GM12878 (cell line): ENCODE data around the gene ENAH. TPM values are rescaled to one million over a fixed set of nuclear protein-coding genes. Genes with fewer than 3 reads are reported as not detected.

ENCODE experiments used
- ATAC-seq: fragments of 200-7000 bp; cut with Tn5 transposase; 3 replicates; pipeline ENCODE4 v1.9.1; 2020; ENCODE audit warnings: mild to moderate bottlenecking, moderate library complexity
- BruUV-seq: library from RNA; stranded (reverse); fragments of 400-500 nt; replicated peaks from 2 replicates; lab custom pipeline; 2021; lab: Mats Ljungman, UMichigan
- CTCF ChIA-PET: fragments of 300-600 bp; sonication (Branson Sonifier 250); formaldehyde crosslinking; extraction: SDS; loops from one replicate; lab custom pipeline; 2021; ENCODE audit warnings: inconsistent platforms; lab: Yijun Ruan, JAX
- POLR2A ChIA-PET: fragments of 350-600 bp; formaldehyde crosslinking; extraction: SDS; loops from one replicate; lab custom pipeline; 2021; ENCODE audit warnings: inconsistent platforms; lab: Charles Lee
- RAD21 ChIA-PET: fragments of 300-600 bp; sonication (Branson Sonifier 250); formaldehyde crosslinking; loops from one replicate; lab custom pipeline; 2023; ENCODE audit warnings: antibody characterized with exemption; ENCODE audit not compliant: unreplicated experiment; lab: Charles Lee
- SMC1A ChIA-PET: fragments of 300-600 bp; sonication (Branson Sonifier 250); formaldehyde crosslinking; loops from one replicate; lab custom pipeline; 2023; ENCODE audit not compliant: unreplicated experiment, uncharacterized antibody; lab: Charles Lee
- DNase-seq: peaks from one replicate; pipeline ENCODE4 v3.0.0-alpha.2; 2011; ENCODE audit warnings: low read depth, low spot score
- FAIRE-seq: peaks from 3 replicates; lab custom pipeline; 2011; peaks lifted over from hg19 to GRCh38; lab: Jason Lieb, UNC
- H2AFZ ChIP-seq: 2 replicates; pipeline ENCODE4 v1.6.0; 2011; ENCODE audit warnings: low read depth, low read length, control low read depth; ENCODE audit not compliant: control insufficient read depth
- H3K27ac ChIP-seq: 2 replicates; pipeline ENCODE4 v1.5.1; 2011; ENCODE audit warnings: control low read depth; ENCODE audit not compliant: control insufficient read depth, insufficient read depth
- H3K27me3 ChIP-seq, 2 experiments: replicated peaks in 1 of 2; 2 replicates each; pipeline versions ENCODE4 v1.6.0 to v1.6.1; 2011; ENCODE audit warnings: low read length in 1 of 2; ENCODE audit not compliant: control insufficient read depth in 2 of 2, insufficient read depth in 2 of 2
- H3K36me3 ChIP-seq, 2 experiments: 2 replicates each; pipeline ENCODE4 v1.5.1; 2011; ENCODE audit warnings: low read length in 1 of 2; ENCODE audit not compliant: control insufficient read depth in 2 of 2, insufficient read depth in 2 of 2
- H3K4me1 ChIP-seq: 2 replicates; pipeline ENCODE4 v1.6.1; 2011; ENCODE audit warnings: mild to moderate bottlenecking, low read length, moderate library complexity, mixed read lengths; ENCODE audit not compliant: control insufficient read depth, insufficient read depth
- H3K4me2 ChIP-seq: 2 replicates; pipeline ENCODE4 v1.6.0; 2011; ENCODE audit warnings: control low read depth; ENCODE audit not compliant: control insufficient read depth, insufficient read depth
- H3K4me3 ChIP-seq: fragments of 200-600 bp; sonication (generic); 2 replicates; pipeline ENCODE4 v1.5.1; 2016
- H3K79me2 ChIP-seq: 2 replicates; pipeline ENCODE4 v1.6.0; 2011; ENCODE audit warnings: low read length; ENCODE audit not compliant: control insufficient read depth, insufficient read depth
- H3K9ac ChIP-seq: 2 replicates; pipeline ENCODE4 v1.8.0; 2011; ENCODE audit warnings: low read length, control low read depth, mixed read lengths; ENCODE audit not compliant: control insufficient read depth, insufficient read depth
- H3K9me3 ChIP-seq: replicated peaks from 3 replicates; pipeline ENCODE4 v1.5.1; 2011; ENCODE audit warnings: mild to moderate bottlenecking, low read length; ENCODE audit not compliant: control insufficient read depth, insufficient read depth
- H4K20me1 ChIP-seq: 2 replicates; pipeline ENCODE4 v1.6.0; 2011; ENCODE audit not compliant: control insufficient read depth, insufficient read depth
- HDGF ChIP-seq: fragments of 450-650 bp; IDR thresholded peaks from 2 replicates; pipeline ENCODE4 v1.6.1; 2016; ENCODE audit warnings: antibody characterized with exemption
- IRF5 ChIP-seq: fragments of 450-650 bp; IDR thresholded peaks from 2 replicates; pipeline ENCODE4 v1.6.1; 2017; ENCODE audit warnings: borderline replicate concordance
- NFYA ChIP-seq: IDR thresholded peaks from 2 replicates; pipeline ENCODE4 v1.6.1; 2011; ENCODE audit warnings: low read depth, mild to moderate bottlenecking, low read length, improper control_type of control experiment, borderline replicate concordance
- SIN3A ChIP-seq: IDR thresholded peaks from 2 replicates; pipeline ENCODE4 v1.6.1; 2012; ENCODE audit warnings: low read depth, low read length, improper control_type of control experiment
- STAT3 ChIP-seq: IDR thresholded peaks from 2 replicates; pipeline ENCODE4 v1.6.1; 2011; ENCODE audit warnings: low read depth, low read length, improper control_type of control experiment
- TCF3 ChIP-seq: IDR thresholded peaks from 2 replicates; pipeline ENCODE4 v1.6.1; 2012; ENCODE audit warnings: low read depth, mild to moderate bottlenecking, low read length, borderline replicate concordance; ENCODE audit not compliant: insufficient read depth
- ZNF592 ChIP-seq: fragments of 450-650 bp; IDR thresholded peaks from 2 replicates; pipeline ENCODE4 v1.6.1; 2017; ENCODE audit warnings: mild to moderate bottlenecking, moderate library complexity
- WGBS: methylation state at CpG from one replicate; pipeline ENCODE4 v1.1.6; 2016; ENCODE audit warnings: low lambda C conversion rate; ENCODE audit not compliant: insufficient replicate concordance, insufficient coverage; ENCODE audit errors: missing lambda C conversion rate; 5-methylcytosine and 5-hydroxymethylcytosine counted together
- in situ Hi-C: fragments of 300-500 bp; cut with MboI; formaldehyde crosslinking; loops from 9 replicates; pipeline ENCODE4 v1.14.3; 2018; ENCODE audit warnings: mixed read lengths
- intact Hi-C: fragments of 100-400 bp; cut with micrococcal nuclease; formaldehyde crosslinking; loops from one replicate; pipeline ENCODE4 v1.14.2; 2022; ENCODE audit not compliant: unreplicated experiment
- polyA plus RNA-seq, 11 experiments: library from polyadenylated mRNA; depleted of rRNA in 4 of 11; unstranded in 6 of 11; stranded (reverse) in 5 of 11; fragments of >200 nt; fragmentation: Nextera tagmentation in 4 of 11; fragmentation: Illumina TruSeq in 1 of 11; extraction: Ambion mirVana in 4 of 11; extraction: Trizol in 1 of 11; gene quantifications; 1 replicate in 1 of 11; 2 replicates in 10 of 11; pipeline versions ENCODE4 v1.2.1 to v1.2.3, GENCODE V29; 2011 to 2016; ENCODE audit warnings: inconsistent platforms in 2 of 11, missing spikeins in 2 of 11, low read depth in 1 of 11
- total RNA-seq, 4 experiments: library from RNA; depleted of rRNA in 3 of 4; stranded (reverse); fragments of >200 nt in 3 of 4; fragmentation: Illumina TruSeq in 1 of 4; extraction: Trizol in 1 of 4; gene quantifications; 2 replicates each; pipeline versions ENCODE4 v1.2.1 to v1.2.3, GENCODE V29; 2013 to 2021

ENAH gene
- total and polyA plus RNA-seq, 10 of the 15 experiments (the other 5 are each of a cell fraction or from before 2014, with no cell fraction given), result under 0.01 to 0.62 (median 0.06) TPM; not detected in 5

GRCh38 chr1:225559326-225559725 is 93.6 kb downstream of the ENAH start (continued):
- TF ChIP-seq STAT3, result no peak
- no peak for TF ChIP-seq NFYA
- TF ChIP-seq HDGF, result no peak

DNA sequence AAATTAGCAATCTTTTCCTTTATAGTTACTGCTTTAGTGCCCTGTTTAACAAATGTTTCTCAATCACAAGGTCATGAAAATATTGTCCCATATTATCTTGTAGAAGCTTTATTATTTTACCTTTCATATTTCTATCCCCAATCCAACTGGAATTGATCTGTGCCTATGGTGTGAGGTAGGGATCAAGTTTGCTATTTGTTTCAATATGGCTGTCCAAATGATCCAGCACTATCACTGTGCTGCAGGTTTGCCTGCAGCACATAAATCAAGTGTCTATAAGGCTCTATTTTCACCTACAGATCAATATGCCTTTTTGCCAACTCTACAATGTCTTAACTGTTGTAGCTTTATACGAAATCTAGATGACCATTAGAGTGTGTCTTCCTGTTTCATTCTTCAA is 96.2 kb downstream of the ENAH start:
- Histone ChIP-seq H3K9me3 (no peaks in the 10 kb centered on the region), H3K27me3 (no peaks in the 10 kb centered on the region), H3K36me3 (no peaks in the 10 kb centered on the region), H3K27ac (no peak overlapping the region), H3K9ac (no peak overlapping the region), H4K20me1 (no peaks in the 10 kb centered on the region), H2AFZ (no peak overlapping the region), H3K4me1 (no peaks in the 10 kb centered on the region), H3K4me2 (no peak overlapping the region), H3K4me3 (no peak overlapping the region), H3K79me2 (no peaks in the 10 kb centered on the region)
- FAIRE-seq (no peak), DNase-seq (no peak), ATAC-seq (no peak)
- WGBS, result 5% methylated on average over 1 of the region's 1 CpG
- BruUV-seq, result no TSS peak
- SMC1A ChIA-PET, result interaction anchor here (0.9 to 1.3 kb wide), 4 partner anchors 9 to 215 kb away, joined by 3 read pairs; no protein-coding TSS in a partner anchor
- POLR2A ChIA-PET, result no interaction called here
- TF ChIP-seq TCF3, result no peak
- no peak for TF ChIP-seq SIN3A
- TF ChIP-seq ZNF592, result no peak
- no peak for TF ChIP-seq IRF5
- intact Hi-C loops (loop anchor here (10.0 kb wide), 1 partner anchor 288 kb away; no protein-coding TSS in a partner anchor), in situ Hi-C loops (no loop called here)
- CTCF ChIA-PET, result interaction anchor here (0.8 to 1.8 kb wide), 5 partner anchors 11 to 326 kb away, joined by 3 to 5 read pairs (median 3); no protein-coding TSS in a partner anchor
- RAD21 ChIA-PET, result no interaction called here
